SK-N-SH (cell line): Measurements from ENCODE around the gene SLC10A7. TPM values are rescaled to one million over a fixed set of nuclear protein-coding genes. Genes with fewer than 3 reads are reported as not detected.

Source experiments
- CTCF ChIA-PET: fragments of 300-600, 350-600 bp; formaldehyde crosslinking; extraction: SDS; loops from one replicate; lab custom pipeline; 2021; lab: Yijun Ruan, JAX
- POLR2A ChIA-PET: fragments of 350-600 bp; sonication (Branson Sonifier 250); formaldehyde crosslinking; extraction: SDS; loops from one replicate; lab custom pipeline; 2020; ENCODE audit warnings: antibody characterized with exemption, inconsistent platforms; lab: Yijun Ruan, JAX
- DNase-seq: peaks from one replicate; pipeline ENCODE4 v3.0.0; 2012
- H2AFZ ChIP-seq: fragments of 200-600 bp; sonication (generic); 2 replicates; pipeline ENCODE4 v1.8.1; 2016; ENCODE audit warnings: antibody characterized with exemption, mild to moderate bottlenecking, low read depth
- H3F3A ChIP-seq: fragments of 200-600 bp; sonication (generic); replicated peaks from 2 replicates; pipeline ENCODE3; 2016; ENCODE audit warnings: antibody characterized with exemption, mild to moderate bottlenecking; ENCODE audit not compliant: insufficient read depth
- H3K27ac ChIP-seq, 2 experiments: fragments of 200-500 bp in 1 of 2; fragments of 200-600 bp in 1 of 2; sonication (Bioruptor generic) in 1 of 2; sonication (generic), shearing (Covaris generic) in 1 of 2; 2 replicates each; pipeline versions ENCODE4 v1.5.1 to v1.6.1; 2014 to 2016; ENCODE audit warnings: low read depth in 2 of 2, inconsistent platforms in 1 of 2, low read length in 1 of 2, mild to moderate bottlenecking in 1 of 2, mixed read lengths in 1 of 2
- H3K27me3 ChIP-seq: fragments of 200-600 bp; sonication (generic), shearing (Covaris generic); 2 replicates; pipeline ENCODE4 v1.6.1; 2016; ENCODE audit warnings: mixed run types; ENCODE audit not compliant: insufficient read depth
- H3K36me3 ChIP-seq, 2 experiments: fragments of 200-500 bp in 1 of 2; fragments of 200-600 bp in 1 of 2; sonication (Bioruptor generic) in 1 of 2; sonication (generic) in 1 of 2; replicated peaks in 1 of 2; 2 replicates each; pipeline versions ENCODE3 to v1.5.1; 2014 to 2016; ENCODE audit warnings: low read length in 1 of 2, mild to moderate bottlenecking in 1 of 2; ENCODE audit not compliant: insufficient read depth in 2 of 2, control insufficient read depth in 1 of 2
- H3K4me1 ChIP-seq, 2 experiments: fragments of 200-500 bp in 1 of 2; fragments of 200-600 bp in 1 of 2; sonication (Bioruptor generic) in 1 of 2; sonication (generic), shearing (Covaris generic) in 1 of 2; 2 replicates each; pipeline versions ENCODE4 v1.5.1 to v1.6.1; 2014 to 2016; ENCODE audit warnings: low read depth in 1 of 2, low read length in 1 of 2, mixed run types in 1 of 2; ENCODE audit not compliant: insufficient read depth in 2 of 2, control insufficient read depth in 1 of 2
- H3K4me2 ChIP-seq: fragments of 200-600 bp; sonication (generic), shearing (Covaris generic); 2 replicates; pipeline ENCODE4 v1.6.1; 2017; ENCODE audit warnings: mixed run types
- H3K4me3 ChIP-seq, 2 experiments: fragments of 200-500 bp in 1 of 2; fragments of 200-600 bp in 1 of 2; sonication (Bioruptor generic) in 1 of 2; sonication (generic), shearing (Covaris generic) in 1 of 2; 2 replicates each; pipeline versions ENCODE4 v1.5.1 to v1.8.1; 2014 to 2016; ENCODE audit warnings: low read depth in 2 of 2, inconsistent platforms in 1 of 2, low read length in 1 of 2, mild to moderate bottlenecking in 1 of 2, mixed read lengths in 1 of 2, moderate library complexity in 1 of 2
- H3K79me2 ChIP-seq: fragments of 200-600 bp; sonication (generic); 2 replicates; pipeline ENCODE4 v1.8.1; 2017; ENCODE audit warnings: mild to moderate bottlenecking; ENCODE audit not compliant: insufficient read depth
- H3K9ac ChIP-seq: fragments of 200-600 bp; sonication (generic); 2 replicates; pipeline ENCODE4 v1.6.1; 2017; ENCODE audit warnings: mixed run types
- H3K9me2 ChIP-seq: fragments of 200-600 bp; sonication (generic); 2 replicates; pipeline ENCODE4 v1.6.1; 2017; ENCODE audit warnings: mixed run types
- H3K9me3 ChIP-seq: fragments of 200-600 bp; sonication (generic); 2 replicates; pipeline ENCODE4 v1.6.1; 2017; ENCODE audit warnings: mixed run types, mild to moderate bottlenecking, moderate library complexity
- H4K20me1 ChIP-seq: fragments of 200-600 bp; sonication (generic); 2 replicates; pipeline ENCODE4 v1.6.1; 2017; ENCODE audit warnings: mild to moderate bottlenecking, mixed run types; ENCODE audit not compliant: insufficient read depth
- CHD2 ChIP-seq: fragments of 150-350 bp; IDR thresholded peaks from 2 replicates; pipeline ENCODE4 v1.6.1; 2018; ENCODE audit warnings: low read length; ENCODE audit not compliant: partially characterized antibody
- CTCF ChIP-seq: fragments of 200-600 bp; sonication (generic); IDR thresholded peaks from 2 replicates; pipeline ENCODE4 v1.6.1; 2017; ENCODE audit warnings: antibody characterized with exemption, mild to moderate bottlenecking, moderate library complexity
- EP300 ChIP-seq, 2 experiments: IDR thresholded peaks; 2 replicates each; pipeline versions ENCODE4 v1.4.0 to v1.6.1; 2012; ENCODE audit warnings: borderline replicate concordance in 1 of 2, low read depth in 1 of 2, low read length in 1 of 2
- FOSL2 ChIP-seq: IDR thresholded peaks from 2 replicates; pipeline ENCODE4 v1.4.0; 2012; ENCODE audit warnings: low read depth, mild to moderate bottlenecking, moderate library complexity, borderline replicate concordance
- FOXM1 ChIP-seq: IDR thresholded peaks from 2 replicates; pipeline ENCODE4 v1.4.0; 2012; ENCODE audit warnings: low read depth, mild to moderate bottlenecking
- GABPA ChIP-seq: IDR thresholded peaks from 2 replicates; pipeline ENCODE4 v1.4.0; 2012; ENCODE audit warnings: low read depth, mild to moderate bottlenecking
- JUND ChIP-seq: IDR thresholded peaks from 2 replicates; pipeline ENCODE4 v1.4.0; 2012
- MAX ChIP-seq: IDR thresholded peaks from 2 replicates; pipeline ENCODE4 v1.4.0; 2012; ENCODE audit warnings: low read depth
- MXI1 ChIP-seq: IDR thresholded peaks from 2 replicates; pipeline ENCODE4 v1.6.1; 2012; ENCODE audit warnings: mild to moderate bottlenecking, low read depth, low read length, improper control_type of control experiment
- NFIC ChIP-seq: IDR thresholded peaks from 2 replicates; pipeline ENCODE4 v1.4.0; 2012; ENCODE audit warnings: borderline replicate concordance
- PBX3 ChIP-seq: IDR thresholded peaks from 2 replicates; pipeline ENCODE4; 2012
- POLR2AphosphoS5 ChIP-seq: IDR thresholded peaks from 2 replicates; pipeline ENCODE4 v1.6.1; 2012; ENCODE audit warnings: low read depth, low read length
- RAD21 ChIP-seq: IDR thresholded peaks from 2 replicates; pipeline ENCODE4 v1.6.1; 2012; ENCODE audit warnings: mild to moderate bottlenecking, low read length
- RXRA ChIP-seq: IDR thresholded peaks from 2 replicates; pipeline ENCODE4 v1.4.0; 2012; ENCODE audit warnings: low read depth, mild to moderate bottlenecking, borderline replicate concordance
- TCF12 ChIP-seq: IDR thresholded peaks from 2 replicates; pipeline ENCODE4 v1.4.0; 2012
- TEAD4 ChIP-seq: IDR thresholded peaks from 2 replicates; pipeline ENCODE4 v1.4.0; 2012; ENCODE audit warnings: mild to moderate bottlenecking, borderline replicate concordance; ENCODE audit not compliant: insufficient read depth
- YY1 ChIP-seq: IDR thresholded peaks from 2 replicates; pipeline ENCODE4 v1.4.0; 2012; ENCODE audit warnings: low read depth, mild to moderate bottlenecking
- WGBS: methylation state at CpG from one replicate; pipeline ENCODE4 v1.1.6; 2017; ENCODE audit warnings: low lambda C conversion rate; 5-methylcytosine and 5-hydroxymethylcytosine counted together
- polyA plus RNA-seq, 3 experiments: library from polyadenylated mRNA; depleted of rRNA; stranded (reverse); fragments of >200 nt; gene quantifications; 2 replicates each; pipeline ENCODE4 v1.2.3, GENCODE V29; 2012

SLC10A7 gene
- polyA plus RNA-seq, 1 of the 3 experiments (the other 2 are of a cell fraction), result 3.3 TPM

- CTCF ChIA-PET, result interaction anchor here (1.4 to 2.1 kb wide), 3 partner anchors 10 to 587 kb away, joined by 4 to 7 read pairs (median 5); no protein-coding TSS in a partner anchor
- peak overlapping the region; percentile 36; the same call in 1 of the 2 replicates for H3K4me2 ChIP-seq
Measured at GRCh38 chr4:146330392-146330791, 191.3 kb downstream of the SLC10A7 start.

More at GRCh38 chr4:146330392-146330791, 191.3 kb downstream of the SLC10A7 start:
- H3F3A ChIP-seq, result peaks cover 65% of the 10 kb centered on the region
- no peak for TF ChIP-seq RAD21
- TF ChIP-seq TCF12, result peak; percentile 63; the same call in 1 of the 2 replicates
- no peak for TF ChIP-seq MAX
- TF ChIP-seq JUND, result peak; percentile 84
- no peak for TF ChIP-seq MXI1
- peak; percentile 36; the same call in 1 of the 2 replicates for TF ChIP-seq TEAD4
- peak; percentile 87 for TF ChIP-seq FOSL2
- TF ChIP-seq CHD2, result no peak
- peak; percentile 62; the same call in 1 of the 2 replicates for TF ChIP-seq YY1
- no peak for TF ChIP-seq FOXM1
- TF ChIP-seq RXRA, result peak; percentile 20; the same call in 1 of the 2 replicates
- peak; percentile 64; the same call in 1 of the 2 replicates for TF ChIP-seq PBX3
- TF ChIP-seq CTCF, result no peak
- no peak for TF ChIP-seq GABPA
- TF ChIP-seq EP300 (IDR thresholded peaks at IDR 0.05; ENCODE audit: borderline replicate concordance in 1 of 2, low read depth in 1 of 2, low read length in 1 of 2), result peak; percentile 17 to 77; a peak in 1 of 4 replicates
- TF ChIP-seq NFIC, result 0 out of 2 replicates have a peak, but pooled peaks have one; percentile 11
- peak; percentile 45; the same call in 1 of the 2 replicates for TF ChIP-seq POLR2AphosphoS5
- peaks cover 5 to 51% of the 10 kb centered on the region in 2 experiments for H3K4me1 ChIP-seq
- no peaks in the 10 kb centered on the region for H3K27me3 ChIP-seq
- H4K20me1 ChIP-seq, result no peaks in the 10 kb centered on the region
- no peaks in the 10 kb centered on the region for H3K9me2 ChIP-seq
- POLR2A ChIA-PET, result no interaction called here
- peak overlapping the region; percentile 45; the same call in 1 of the 2 replicates for H3K9ac ChIP-seq
- WGBS, result 10% methylated on average over 4 of the region's 4 CpGs
- peak overlapping the region; percentile 77 to 93 for H3K27ac ChIP-seq
- H3K79me2 ChIP-seq, result no peaks in the 10 kb centered on the region
- H2AFZ ChIP-seq, result peak overlapping the region; percentile 20; the same call in 1 of the 2 replicates
- no peaks in the 10 kb centered on the region for H3K36me3 ChIP-seq
- no peak overlapping the region for H3K4me3 ChIP-seq
- H3K9me3 ChIP-seq, result no peaks in the 10 kb centered on the region
- DNase-seq, result no peak
